Hematopoietic multipotent progenitor cell treated with erythropoietin and hydrocortisone succinate and interleukin-3 and kit ligand, for 4 days (in vitro differentiated cells): ENCODE data around the gene KRT82.
"Not testable (repeated sequence)": the region's sequence is repeated elsewhere in the genome, so short reads cannot be mapped to it uniquely, and the experiment has no call there.

Experiments used
- DNase-seq: peaks from one replicate; pipeline ENCODE4 v3.0.0-alpha.2; 2015

Gene KRT82

DNA sequence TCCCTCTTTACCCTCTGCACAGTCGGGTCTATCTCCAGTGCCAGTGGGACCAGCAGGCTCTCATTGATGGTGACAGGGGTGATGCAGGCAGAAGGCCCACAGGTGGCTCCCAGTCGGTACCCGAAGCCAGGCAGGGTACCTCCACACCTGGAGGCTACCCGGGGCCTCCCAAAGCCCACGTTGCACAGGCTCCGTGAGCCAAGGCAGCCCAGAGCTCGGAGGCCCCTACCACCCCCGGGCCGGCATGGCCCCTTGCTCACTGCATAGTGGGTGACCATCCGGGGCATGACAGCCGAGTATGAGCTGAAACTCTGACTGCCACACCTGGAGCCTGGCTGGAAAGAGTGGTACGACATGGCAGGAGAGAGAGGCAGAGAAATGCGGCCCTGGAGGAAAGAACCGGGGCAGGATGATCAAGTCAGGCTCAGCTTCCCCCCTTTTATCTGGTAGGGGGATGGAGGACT lies at the start of gene KRT82:
TSS of gene KRT82 (minus strand) at position 414 of the 464 bp plus-strand sequence. CDS start at position 356, 58 bp downstream.
- DNase-seq: no peak

DNA sequence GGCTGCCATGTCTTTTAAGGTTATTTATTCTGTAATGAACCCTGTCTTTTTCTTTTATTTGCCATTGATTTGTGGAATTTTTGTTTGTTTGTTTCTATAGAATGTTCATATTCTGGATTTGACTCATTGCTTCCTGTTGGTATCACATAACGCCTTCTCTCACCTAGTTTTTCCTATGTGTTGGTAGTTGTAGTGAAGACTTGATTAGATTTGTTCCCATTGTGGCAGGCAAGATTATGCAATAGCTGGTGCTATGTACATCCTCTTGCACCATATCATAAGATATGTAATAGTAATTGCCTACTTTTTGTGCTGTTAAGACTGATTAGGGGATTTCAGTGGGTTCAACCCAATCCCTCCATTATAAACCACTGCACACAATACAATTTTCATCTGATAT lies 49.7 kb upstream of the KRT82 start:
- DNase-seq: peak; percentile 30

DNA sequence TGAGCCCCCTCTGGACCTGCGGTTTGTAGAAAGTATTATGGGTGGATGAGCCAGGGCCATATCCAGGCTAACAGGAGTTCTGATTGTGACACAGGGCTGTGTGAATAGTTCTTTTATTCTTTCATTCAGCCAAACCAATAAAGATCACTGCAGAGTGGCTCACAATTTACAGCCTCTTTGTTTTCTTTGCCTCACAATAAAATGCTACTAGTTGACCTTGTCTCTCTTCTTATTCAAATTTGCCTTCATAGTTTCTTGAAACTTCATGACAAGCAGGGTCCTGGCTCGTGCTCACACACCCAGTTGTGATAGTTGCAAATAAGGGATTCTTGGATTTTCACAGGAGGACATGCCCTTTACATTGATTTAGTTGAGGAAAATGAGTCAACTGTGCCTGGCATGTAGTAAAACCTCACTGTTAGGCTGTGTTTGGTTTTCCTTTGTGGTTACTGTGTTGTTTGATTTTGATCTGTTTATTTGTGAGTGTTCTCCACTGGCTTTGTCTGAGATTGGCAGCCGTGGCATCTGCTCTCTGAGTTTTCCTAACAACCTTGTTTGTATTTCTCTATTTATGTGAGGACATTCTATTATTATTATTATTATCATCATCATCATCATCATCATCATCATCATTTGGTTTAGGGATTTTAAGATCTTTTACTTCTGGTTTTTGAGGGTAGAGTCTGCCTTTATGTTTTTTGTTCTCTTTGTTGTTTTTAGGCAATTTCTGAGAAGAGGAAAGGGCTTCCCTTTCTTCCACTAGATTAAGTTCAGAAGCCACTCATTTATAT lies 48.5 kb upstream of the KRT82 start:
- DNase-seq: no peak

DNA sequence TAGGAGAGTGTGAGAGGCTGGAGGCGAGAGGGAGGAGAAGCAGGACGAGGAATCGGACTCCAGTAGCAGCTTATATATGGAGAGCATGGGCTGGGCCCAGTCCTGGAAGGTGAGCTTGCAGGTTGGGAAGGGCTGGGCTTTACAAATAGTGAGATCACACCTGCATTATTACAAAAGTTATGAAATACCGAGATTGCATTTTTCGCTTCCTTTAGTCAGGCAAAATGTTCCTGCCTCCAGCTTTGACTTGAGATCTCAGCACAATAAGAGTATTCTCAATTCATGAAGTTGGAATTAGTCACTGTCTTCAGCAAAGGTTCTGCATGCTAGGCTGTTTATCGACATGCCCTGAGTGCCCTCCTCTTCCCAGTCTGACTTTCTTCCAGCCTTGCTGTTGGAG lies 46.0 kb upstream of the KRT82 start, which contains the start of gene KRT6B:
TSS of gene KRT6B (minus strand) at position 46 of the 400 bp plus-strand sequence. CDS start 68 bp downstream, outside the sequence.
- no peak for DNase-seq

DNA sequence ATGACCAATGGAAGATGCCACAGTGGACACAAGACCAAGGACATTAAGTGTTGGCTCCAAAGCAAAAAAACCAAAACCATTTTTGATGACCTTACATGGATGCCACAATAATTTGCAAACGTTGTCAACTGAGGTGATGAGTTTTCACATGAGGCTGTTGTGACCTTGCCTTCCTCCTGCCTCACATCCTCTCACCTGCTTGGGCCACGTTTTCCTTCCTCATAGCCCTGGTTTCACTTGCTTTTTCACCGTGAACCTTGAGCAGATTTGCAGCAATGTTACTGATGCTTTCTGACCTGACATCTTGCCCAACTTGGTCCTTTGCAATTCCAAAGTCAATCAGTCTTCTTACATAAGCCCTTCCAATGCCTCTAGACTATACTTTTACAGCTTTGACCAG lies 42.1 kb upstream of the KRT82 start:
- no peak for DNase-seq

DNA sequence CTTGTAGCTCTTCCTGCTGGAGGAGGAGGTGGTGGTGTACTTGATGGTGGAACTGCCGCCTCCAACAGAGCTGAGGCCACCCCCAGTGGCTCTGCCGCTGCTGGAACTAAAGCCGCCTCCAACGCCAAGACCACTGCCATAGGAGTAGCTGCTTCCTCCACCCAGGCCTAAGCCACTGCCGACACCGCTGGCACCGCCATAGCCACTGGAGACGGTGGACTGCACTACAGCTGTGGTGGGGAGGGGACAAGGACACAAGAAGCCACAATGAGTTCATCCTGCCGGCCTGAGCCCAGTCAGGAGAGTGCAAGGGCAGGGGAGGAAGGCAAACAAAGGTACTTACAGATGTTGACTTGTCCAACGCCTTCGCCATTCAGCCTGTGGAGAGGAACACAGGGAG lies 41.1 kb upstream of the KRT82 start:
- DNase-seq: not testable (repeated sequence)

- DNase-seq: peak; percentile 82
These were observed 40.4 kb upstream of the KRT82 start for GRCh38 chr12:52446367-52447045.

DNA sequence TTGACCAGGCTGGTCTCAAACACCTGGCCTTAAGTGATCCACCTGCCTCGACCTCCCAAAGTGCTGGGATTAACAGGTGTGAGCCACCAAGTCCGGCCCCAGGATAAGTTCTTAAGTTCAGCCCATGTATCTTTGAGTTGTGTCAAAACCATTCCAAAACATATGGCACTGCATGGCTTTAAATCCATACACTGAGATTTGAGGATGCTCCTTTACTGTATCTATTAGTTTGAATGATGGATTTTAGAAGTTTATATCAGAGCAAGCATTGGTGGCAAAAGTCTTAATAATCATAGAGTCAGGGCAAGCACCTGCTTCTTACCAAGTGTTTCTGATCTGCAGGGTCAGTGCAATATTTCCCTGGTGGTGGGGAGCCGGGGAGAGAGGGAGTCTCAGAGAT lies 39.7 kb upstream of the KRT82 start:
- no peak for DNase-seq

GRCh38 chr12:52444647-52445595 lies 38.8 kb upstream of the KRT82 start:
- DNase-seq: no peak

GRCh38 chr12:52443966-52444365 lies 37.8 kb upstream of the KRT82 start:
- no peak for DNase-seq

- DNase-seq: no peak
These were observed 36.5 kb upstream of the KRT82 start for GRCh38 chr12:52442600-52443061.

GRCh38 chr12:52441320-52441911 lies 35.3 kb upstream of the KRT82 start:
- DNase-seq: no peak

GRCh38 chr12:52440821-52441319 lies 34.7 kb upstream of the KRT82 start:
- no peak for DNase-seq

GRCh38 chr12:52439845-52440244 lies 33.7 kb upstream of the KRT82 start:
- no peak for DNase-seq

- no peak for DNase-seq
These were observed 33.3 kb upstream of the KRT82 start for GRCh38 chr12:52439420-52439819.

DNA sequence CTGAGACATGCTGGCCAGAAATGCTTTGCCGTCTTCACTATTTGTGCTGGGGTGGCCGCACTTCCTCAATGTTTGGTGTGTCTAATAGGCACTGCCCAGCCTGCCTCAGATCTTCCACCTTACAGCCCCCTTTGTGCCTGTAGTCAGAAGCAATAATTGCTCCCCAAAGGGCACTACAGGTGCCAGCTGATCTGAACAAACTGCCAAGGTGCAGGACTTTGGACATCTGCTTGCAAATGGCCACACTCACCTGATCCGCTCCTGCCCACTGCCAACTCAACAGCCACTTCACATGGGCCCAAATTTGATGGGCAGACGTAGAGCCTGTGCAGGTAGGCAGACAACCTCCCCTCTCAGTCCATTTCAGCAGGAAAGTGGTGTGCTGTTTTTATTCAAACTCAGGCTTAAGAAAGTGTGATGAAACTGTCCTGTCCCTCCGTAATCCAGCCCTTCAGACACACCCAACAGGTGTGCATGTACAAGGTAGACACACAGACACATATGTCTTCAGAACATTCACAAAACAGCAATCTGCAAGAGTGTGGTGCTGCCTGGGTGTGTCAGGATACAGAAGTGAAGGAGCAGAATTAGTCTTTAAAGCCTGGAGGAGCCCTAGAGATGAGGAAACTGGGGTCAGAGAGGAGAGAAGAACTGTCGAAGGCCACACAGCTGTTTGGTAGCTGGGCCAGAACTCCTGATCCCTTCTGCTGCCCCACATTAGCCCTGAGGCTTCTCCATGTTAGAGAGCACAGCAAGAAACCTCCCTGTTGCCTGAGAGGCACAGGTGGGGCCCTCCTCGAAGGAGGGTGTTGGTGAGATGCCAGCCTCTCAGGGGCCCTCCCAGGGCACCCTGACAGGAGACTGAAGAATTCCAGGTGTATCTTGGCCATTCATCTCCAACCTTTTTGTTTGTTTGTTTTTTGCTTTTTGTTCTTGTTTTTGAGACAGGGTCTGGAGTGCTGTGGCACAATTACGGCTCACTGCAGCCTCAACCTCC lies 32.5 kb upstream of the KRT82 start:
- no peak for DNase-seq

GRCh38 chr12:52437508-52437907 lies 31.4 kb upstream of the KRT82 start:
- DNase-seq: no peak

GRCh38 chr12:52436828-52437474 lies 30.8 kb upstream of the KRT82 start:
- DNase-seq: no peak

- no peak for DNase-seq
These were observed 30.1 kb upstream of the KRT82 start for GRCh38 chr12:52436000-52436827.

- no peak for DNase-seq
These were observed 29.5 kb upstream of the KRT82 start for GRCh38 chr12:52435659-52435999.
